ENCODE results near the gene CCDC88C. TPM values are rescaled to one million over a fixed set of nuclear protein-coding genes. Genes with fewer than 3 reads are reported as not detected.

Gene CCDC88C
- total RNA-seq, 2 donors from 2014 or later: 36.3 to 57.4 TPM

GRCh38 chr14:91354221-91354916 lies 63.3 kb downstream of the CCDC88C start:
- ATAC-seq: no peak
- no peaks in the 10 kb centered on the region for H3K9me3 ChIP-seq
- TF ChIP-seq CTCF (IDR thresholded peaks at IDR 0.05) (no peak), POLR2A (IDR thresholded peaks at IDR 0.05) (no peak)
- H3K4me3 ChIP-seq: no peak overlapping the region
- intact Hi-C loops (cut with DNase I): no loop called here
- H3K27me3 ChIP-seq: no peaks in the 10 kb centered on the region
- no peaks in the 10 kb centered on the region for H3K36me3 ChIP-seq (replicated peaks in 1 of 2; ENCODE audit: insufficient read depth in 1 of 2, low read depth in 2 of 2)
- WGBS, 2 donors: 81 to 88% methylated on average over 14 of the region's 14 CpGs
- H3K4me1 ChIP-seq: peaks cover 10% of the 10 kb centered on the region
- no peak overlapping the region for H3K27ac ChIP-seq
- no peak for DNase-seq

- WGBS, 2 donors: 71 to 75% methylated on average over 14 to 17 of the region's 17 CpGs
- ATAC-seq (peak; percentile 18), DNase-seq (no peak)
- no peak overlapping the region for H3K4me3 ChIP-seq
- H3K27me3 ChIP-seq: no peaks in the 10 kb centered on the region
- no peaks in the 10 kb centered on the region for H3K36me3 ChIP-seq (replicated peaks in 1 of 2; ENCODE audit: insufficient read depth in 1 of 2, low read depth in 2 of 2)
- no peak overlapping the region for H3K27ac ChIP-seq
- intact Hi-C loops (cut with DNase I): no loop called here
- TF ChIP-seq POLR2A (IDR thresholded peaks at IDR 0.05) (no peak), CTCF (IDR thresholded peaks at IDR 0.05) (no peak)
- H3K4me1 ChIP-seq: peaks cover 13% of the 10 kb centered on the region
- no peaks in the 10 kb centered on the region for H3K9me3 ChIP-seq
These were observed 64.6 kb downstream of the CCDC88C start for GRCh38 chr14:91352728-91353692.

GRCh38 chr14:91352053-91352452 lies 65.6 kb downstream of the CCDC88C start:
- ATAC-seq: peak; percentile 42
- no peak for DNase-seq

GRCh38 chr14:91351512-91351862 lies 66.1 kb downstream of the CCDC88C start:
- H3K27ac ChIP-seq: no peak overlapping the region
- H3K36me3 ChIP-seq (replicated peaks in 1 of 2; ENCODE audit: insufficient read depth in 1 of 2, low read depth in 2 of 2): no peaks in the 10 kb centered on the region
- H3K9me3 ChIP-seq: no peaks in the 10 kb centered on the region
- TF ChIP-seq CTCF (IDR thresholded peaks at IDR 0.05) (no peak), POLR2A (IDR thresholded peaks at IDR 0.05) (no peak)
- H3K4me1 ChIP-seq: peaks cover 13% of the 10 kb centered on the region
- 74 to 77% methylated on average over 3 to 10 of the region's 10 CpGs for WGBS, 2 donors
- ATAC-seq (no peak), DNase-seq (no peak)
- intact Hi-C loops (cut with DNase I): no loop called here
- no peak overlapping the region for H3K4me3 ChIP-seq
- H3K27me3 ChIP-seq: no peaks in the 10 kb centered on the region

More at GRCh38 chr14:91352053-91352452, 65.6 kb downstream of the CCDC88C start:
- H3K36me3 ChIP-seq (replicated peaks in 1 of 2; ENCODE audit: insufficient read depth in 1 of 2, low read depth in 2 of 2): no peaks in the 10 kb centered on the region
- 68% methylated on average over 8 to 19 of the region's 19 CpGs for WGBS, 2 donors
- H3K9me3 ChIP-seq: no peaks in the 10 kb centered on the region
- H3K27me3 ChIP-seq: no peaks in the 10 kb centered on the region
- H3K27ac ChIP-seq: no peak overlapping the region
- H3K4me3 ChIP-seq: no peak overlapping the region
- TF ChIP-seq CTCF (IDR thresholded peaks at IDR 0.05): no peak
- no peak for TF ChIP-seq POLR2A (IDR thresholded peaks at IDR 0.05)
- intact Hi-C loops (cut with DNase I): no loop called here
- H3K4me1 ChIP-seq: peaks cover 13% of the 10 kb centered on the region
